ENCODE data around the gene CPNE1. TPM values are rescaled to one million over a fixed set of nuclear protein-coding genes. Genes with fewer than 3 reads are reported as not detected.
A peak's percentile ranks its signal among the peaks of the same experiment; 100 is the strongest.

The CPNE1 gene
- total and polyA plus RNA-seq, 2 of the 8 experiments (the other 6 are each of a cell fraction or from before 2014, with no cell fraction given): 294 to 346 TPM

GRCh38 chr20:35699957-35700624 is 35.4 kb upstream of the CPNE1 start:
- Histone ChIP-seq H4K8ac (ENCODE audit: extremely low read depth, insufficient read depth, low read length) (no peak overlapping the region), H3K4me2 (ENCODE audit: insufficient read depth in 1 of 2, low read depth in 2 of 2, low read length in 2 of 2) (peak overlapping the region; percentile 75 to 91), H3K9me3 (ENCODE audit: insufficient read depth in 2 of 2, low read depth in 1 of 2, low read length in 1 of 2) (no peaks in the 10 kb centered on the region), H3K79me1 (ENCODE audit: low read depth, low read length) (no peaks in the 10 kb centered on the region), H3K79me2 (ENCODE audit: control insufficient read depth in 1 of 2, insufficient read depth in 2 of 2, low read length in 2 of 2) (peaks cover 0 to 8% of the 10 kb centered on the region in 2 experiments; a peak in 2 of 4 replicates), H3K4me1 (replicated peaks in 1 of 4; ENCODE audit: control insufficient read depth in 3 of 4, insufficient read depth in 4 of 4, low read length in 3 of 4) (peaks cover 0 to 2% (median under 1%) of the 10 kb centered on the region in 4 experiments; a peak in 3 of 7 replicates), H3K23me2 (ENCODE audit: low read depth, low read length) (peaks cover 13% of the 10 kb centered on the region), H3K14ac (ENCODE audit: insufficient read length) (no peak overlapping the region), H2AK5ac (ENCODE audit: low read depth, low read length) (no peak overlapping the region), H4K91ac (replicated peaks; ENCODE audit: insufficient read length, low read length) (no peak overlapping the region), H2BK20ac (ENCODE audit: low read length) (no peak overlapping the region), H3K23ac (ENCODE audit: insufficient read length) (no peak overlapping the region), H3K27ac (ENCODE audit: low read depth, low read length) (peak overlapping the region; percentile 78), H2AFZ (ENCODE audit: low read length) (peak overlapping the region; percentile 11; the same call in 1 of the 2 replicates), H3K27me3 (replicated peaks in 1 of 4; ENCODE audit: control insufficient read depth in 3 of 4, extremely low read depth in 1 of 4, insufficient read depth in 3 of 4, low read length in 3 of 4) (no peaks in the 10 kb centered on the region), H2BK5ac (ENCODE audit: low read depth, low read length) (no peak overlapping the region), H3K18ac (ENCODE audit: extremely low read depth, low read length) (no peak overlapping the region), H3K36me3 (ENCODE audit: control insufficient read depth in 2 of 4, insufficient read depth in 4 of 4, low read length in 3 of 4) (peaks cover 3 to 34% (median 14%) of the 10 kb centered on the region in 4 experiments), H2BK15ac (ENCODE audit: low read length) (no peak overlapping the region), H2BK12ac (ENCODE audit: low read depth, low read length) (no peak overlapping the region), H3K9ac (replicated peaks in 1 of 4; ENCODE audit: extremely low read depth in 1 of 4, low read depth in 3 of 4, low read length in 3 of 4) (peak overlapping the region in 3 of 4 experiments; percentile 80 to 96 (median 91); a peak in 6 of 7 replicates), H2BK120ac (replicated peaks; ENCODE audit: low read depth, low read length) (no peak overlapping the region), H4K20me1 (replicated peaks in 1 of 2; ENCODE audit: control insufficient read depth in 1 of 2, insufficient read depth in 2 of 2, low read length in 2 of 2) (peaks cover 0 to 8% of the 10 kb centered on the region in 2 experiments), H3K4ac (replicated peaks; ENCODE audit: insufficient read length, low read depth, low read length) (no peak overlapping the region), H4K5ac (ENCODE audit: insufficient read length, low read depth, low read length) (no peak overlapping the region), H3K56ac (replicated peaks; ENCODE audit: insufficient read length, low read depth, low read length) (no peak overlapping the region), H3K4me3 (ENCODE audit: extremely low read depth in 1 of 4, insufficient read depth in 2 of 4, low read depth in 3 of 4, low read length in 4 of 4) (peak overlapping the region; percentile 66 to 99 (median 88))
- 41% methylated on average over 6 of the region's 6 CpGs; no CpG with 5 or more reads in 1 of the 2 experiments for WGBS, 2 experiments (ENCODE audit: extremely low coverage in 1 of 2, insufficient coverage in 1 of 2, insufficient read length in 1 of 2, insufficient replicate concordance in 2 of 2, low coverage in 1 of 2, low lambda C conversion rate in 2 of 2, missing lambda C conversion rate in 1 of 2)
- DNase-seq (ENCODE audit: low read depth in 1 of 2, low spot score in 2 of 2) (no peak), FAIRE-seq (no peak)
- POLR2A ChIA-PET (ENCODE audit: partially characterized antibody): interaction anchor here (0.9 to 40.1 kb wide), 12 partner anchors 30 to 254 kb away, joined by 3 to 2341 read pairs (median 3); partner anchors contain the start of genes CPNE1, ERGIC3, RBM12 and RBM39
- CTCF ChIA-PET (ENCODE audit: partially characterized antibody): interaction anchor here (0.6 to 2.4 kb wide), 9 partner anchors 9 to 902 kb away, joined by 3 to 8 read pairs (median 3); partner anchors contain the start of gene RBM39
- TF ChIP-seq CHD2 (IDR thresholded peaks at IDR 0.05; ENCODE audit: low read length) (no peak), CBX8 (IDR thresholded peaks at IDR 0.05; ENCODE audit: borderline replicate concordance, low read depth, low read length) (no peak), USF2 (IDR thresholded peaks at IDR 0.05; ENCODE audit: low read length) (no peak), RAD21 (IDR thresholded peaks at IDR 0.05 in 1 of 2, conservative IDR thresholded peaks at IDR 0.05 in 1 of 2; ENCODE audit: low read depth in 2 of 2, low read length in 2 of 2) (no peak), POLR2AphosphoS5 (IDR thresholded peaks at IDR 0.05; ENCODE audit: low read depth, low read length) (no peak), EP300 (IDR thresholded peaks at IDR 0.05; ENCODE audit: borderline replicate concordance in 1 of 2, low read depth in 2 of 2, low read length in 2 of 2) (no peak), CBX5 (IDR thresholded peaks at IDR 0.05; ENCODE audit: low read depth, low read length) (no peak), NRF1 (IDR thresholded peaks at IDR 0.05; ENCODE audit: low read depth, low read length) (no peak), SUZ12 (IDR thresholded peaks at IDR 0.05; ENCODE audit: low read length) (no peak), RBBP5 (IDR thresholded peaks at IDR 0.05; ENCODE audit: borderline replicate concordance, low read depth, low read length) (no peak)
